ENCODE data around the gene PROB1.
"Not testable (repeated sequence)": the region's sequence is repeated elsewhere in the genome, so short reads cannot be mapped to it uniquely, and the experiment has no call there.

The PROB1 gene

DNA sequence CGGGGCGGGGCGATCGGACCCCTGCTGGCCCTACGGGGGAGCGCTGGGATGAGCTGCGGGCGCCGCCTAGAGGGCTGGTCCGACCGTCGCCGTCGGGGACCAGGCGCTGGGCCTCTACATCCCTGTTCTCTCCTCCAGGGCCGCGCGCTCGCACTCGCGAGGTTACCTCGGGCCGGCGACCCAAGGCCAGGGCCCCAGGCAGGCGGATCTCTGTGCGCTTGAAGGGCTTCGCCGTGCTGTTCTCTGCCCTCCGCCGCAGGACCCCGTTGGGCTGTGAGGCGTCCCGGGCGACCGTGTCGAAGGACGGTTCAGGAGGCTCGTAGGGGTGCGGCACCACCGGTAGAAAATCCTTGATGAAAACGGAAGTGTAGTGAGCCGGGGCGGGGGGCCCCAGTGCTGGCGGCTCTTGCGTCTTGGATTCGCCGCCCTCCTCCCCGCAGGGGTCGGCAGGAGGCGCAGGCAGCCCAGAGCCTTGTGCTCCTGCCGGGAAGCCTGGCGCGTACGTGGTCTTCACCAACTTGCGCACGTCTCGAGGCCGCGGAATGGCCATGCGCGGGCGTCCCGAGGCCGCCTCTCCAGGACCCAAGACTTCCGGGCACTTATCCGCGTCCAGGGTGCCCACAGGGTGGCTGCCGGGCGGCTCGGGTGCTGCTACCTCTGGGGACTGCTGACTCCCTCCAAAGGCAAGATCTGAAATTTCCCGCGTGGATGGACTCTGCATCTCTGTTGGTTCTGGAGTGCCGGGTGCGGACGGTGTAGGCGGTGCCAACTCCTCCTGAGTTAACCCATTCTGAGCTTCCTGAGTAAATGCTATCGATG, 2.0 kb downstream of the PROB1 start:
- DNase-seq (ENCODE audit: low spot score), result peak; percentile 48

GRCh38 chr5:139392324-139392677, 2.6 kb downstream of the PROB1 start:
- no peak for DNase-seq (ENCODE audit: low spot score)

GRCh38 chr5:139391570-139392323, 3.2 kb downstream of the PROB1 start:
- no peak for DNase-seq (ENCODE audit: low spot score)

GRCh38 chr5:139390639-139391569, 4.0 kb downstream of the PROB1 start:
- no peak for DNase-seq (ENCODE audit: low spot score)

- no peak for DNase-seq (ENCODE audit: low spot score)
Measured at GRCh38 chr5:139389701-139390638, 4.9 kb downstream of the PROB1 start, which contains the start of gene MZB1. Gene MZB1 (minus strand): TSS chr5:139389913. CDS start chr5:139389856, 57 bp downstream.

DNA sequence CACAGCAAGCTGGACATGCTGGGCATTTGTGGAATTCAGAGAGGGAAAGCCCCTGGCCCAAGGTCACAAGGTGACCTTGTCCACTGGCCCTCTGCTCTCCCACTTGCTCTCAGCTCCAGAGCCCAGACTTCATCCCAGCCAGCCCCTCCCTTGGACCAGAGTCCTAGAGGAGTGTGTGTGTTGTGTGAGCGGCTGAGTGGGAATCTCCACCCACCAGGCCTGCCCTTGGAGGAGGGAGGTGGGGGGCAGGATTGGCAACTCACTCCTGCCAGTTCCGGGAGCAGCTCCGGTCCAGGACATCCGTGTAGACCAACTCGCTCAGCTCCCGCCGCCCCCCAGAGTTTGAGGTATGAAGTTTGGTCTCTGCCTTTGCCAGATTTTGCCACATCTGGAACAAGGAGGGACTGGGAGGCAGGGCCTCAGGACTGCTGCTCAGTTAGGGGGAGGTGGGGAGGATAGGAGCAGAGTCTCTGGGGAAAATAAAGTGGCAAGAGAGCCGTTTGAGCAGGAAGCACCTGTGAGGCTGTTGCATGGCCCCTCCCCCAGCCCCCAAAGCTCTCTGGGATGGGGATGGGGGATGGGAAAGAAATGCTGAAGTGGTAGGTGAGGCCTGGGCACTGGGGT, 6.6 kb downstream of the PROB1 start:
- DNase-seq (ENCODE audit: low spot score), result peak; percentile 58

- no peak for DNase-seq (ENCODE audit: low spot score)
Measured at GRCh38 chr5:139387611-139388197, 7.2 kb downstream of the PROB1 start.

- DNase-seq (ENCODE audit: low spot score), result not testable (repeated sequence)
Measured at GRCh38 chr5:139386956-139387355, 7.9 kb downstream of the PROB1 start.

GRCh38 chr5:139386050-139386438, 8.9 kb downstream of the PROB1 start:
- no peak for DNase-seq (ENCODE audit: low spot score)

DNA sequence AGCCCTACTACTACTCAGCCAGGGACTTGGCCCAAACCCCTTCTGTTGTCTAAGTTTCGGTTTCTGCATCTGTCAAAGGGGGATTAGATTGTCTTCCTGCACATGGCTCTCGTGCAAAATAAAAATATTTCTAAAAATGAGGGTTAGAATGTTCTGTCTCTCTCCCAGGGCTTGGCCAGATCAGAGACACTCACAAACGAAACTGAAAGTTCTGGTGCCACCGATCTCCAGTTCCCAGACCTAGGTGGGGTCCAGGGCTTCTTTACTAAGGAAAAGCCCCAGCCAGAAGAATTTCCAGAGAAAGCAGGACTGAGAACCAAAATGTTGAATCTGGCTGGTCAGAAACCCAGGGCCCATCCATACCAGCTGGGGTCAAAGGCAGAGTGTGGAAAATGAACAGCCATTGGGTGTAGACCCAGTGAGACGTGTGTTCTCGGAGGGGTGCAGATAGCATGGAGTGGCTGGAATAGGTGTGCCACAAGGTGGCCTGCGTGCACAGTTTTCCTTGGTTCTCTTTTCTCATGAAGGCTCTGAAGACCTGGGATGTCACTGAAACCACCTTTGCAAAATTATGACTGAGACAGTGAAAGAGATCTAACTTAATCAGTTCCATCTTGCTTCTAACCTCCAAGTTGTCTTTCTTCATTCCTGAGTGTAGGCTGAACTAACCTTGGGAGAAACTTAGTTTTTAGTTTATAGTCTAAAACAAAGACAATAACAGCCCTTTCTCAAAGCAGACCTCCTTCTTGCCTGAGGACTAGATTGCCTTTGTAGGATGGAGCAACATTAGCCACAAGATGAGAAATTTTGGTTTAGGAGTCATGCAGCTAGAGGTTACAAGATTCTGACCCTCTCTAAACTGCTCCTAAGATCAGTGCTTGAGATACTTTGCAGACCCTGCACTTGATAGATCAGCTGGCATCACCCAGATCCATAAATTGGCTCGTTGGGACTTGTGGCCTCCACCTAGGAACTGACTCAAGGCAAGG, 9.5 kb downstream of the PROB1 start:
- peak; percentile 61 for DNase-seq (ENCODE audit: low spot score)

GRCh38 chr5:139384591-139385051, 10.3 kb downstream of the PROB1 start:
- DNase-seq (ENCODE audit: low spot score), result no peak

DNA sequence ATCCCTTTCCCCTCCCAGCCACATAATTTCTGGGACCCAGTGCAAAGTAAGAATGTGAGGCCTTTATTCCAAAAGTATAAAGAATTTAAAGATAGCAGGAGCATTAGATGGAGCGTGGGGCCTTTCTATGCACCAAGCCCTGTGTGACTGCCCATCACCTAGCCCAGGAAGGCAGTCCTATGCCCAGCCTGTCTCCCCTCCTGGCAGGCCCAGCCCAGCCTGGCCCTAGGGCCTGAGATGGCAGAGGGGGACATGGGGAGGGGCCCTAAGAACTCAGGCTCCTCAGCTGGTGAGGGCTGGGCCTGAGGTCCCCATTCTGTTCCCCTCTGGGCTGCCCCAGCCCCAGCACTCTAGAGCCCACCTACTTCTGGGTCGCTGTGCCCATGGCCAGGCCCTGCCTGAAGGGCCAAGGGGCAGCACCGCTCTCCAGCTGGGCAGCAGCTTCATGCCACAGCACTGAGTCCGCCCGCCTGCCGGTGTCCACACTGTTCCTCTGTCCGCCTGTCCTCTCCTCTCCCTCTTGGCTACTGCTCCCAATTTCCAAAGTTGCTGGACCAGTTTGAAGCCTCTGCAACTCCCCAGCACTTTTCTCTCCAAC, 10.8 kb downstream of the PROB1 start:
- DNase-seq (ENCODE audit: low spot score), result no peak

DNA sequence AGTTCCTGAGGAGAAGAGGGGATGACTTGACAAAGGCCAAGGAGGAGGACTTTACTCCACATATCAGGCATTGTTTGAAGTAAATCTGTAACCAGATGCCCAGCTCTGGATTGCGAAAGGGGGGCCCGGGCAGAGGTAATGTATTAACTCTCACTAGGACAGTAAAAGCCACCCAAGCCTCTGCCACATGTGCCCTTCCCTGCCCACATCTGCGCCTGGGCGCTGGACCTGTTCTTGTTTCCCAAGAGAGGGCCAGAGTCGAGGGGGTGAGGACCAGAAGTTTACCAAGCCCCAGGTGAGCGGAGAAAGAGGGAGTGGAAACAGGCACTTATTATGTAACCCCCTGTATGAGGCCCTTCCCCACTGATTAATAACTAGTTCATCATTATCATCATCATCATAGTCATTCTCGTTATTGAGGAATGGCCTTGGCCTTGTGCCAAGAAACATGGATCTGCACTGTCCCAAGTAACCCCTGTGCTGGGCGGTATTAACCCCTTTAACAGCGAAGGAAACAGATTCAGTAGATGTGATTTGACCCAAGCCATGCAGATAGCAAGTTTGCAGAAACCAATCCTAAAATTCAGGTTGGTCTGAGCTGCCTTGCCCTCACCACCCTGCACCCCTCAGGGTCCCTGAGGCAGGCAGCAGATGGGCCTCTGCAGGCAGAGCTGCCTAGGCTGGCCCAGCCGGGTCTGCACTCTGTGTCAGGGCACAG, 11.5 kb downstream of the PROB1 start, which contains the start of gene SLC23A1:
SLC23A1 (minus strand) TSS at position 23 of the 718 bp plus-strand sequence. CDS start 44 bp downstream, outside the sequence.
- DNase-seq (ENCODE audit: low spot score), result no peak

DNA sequence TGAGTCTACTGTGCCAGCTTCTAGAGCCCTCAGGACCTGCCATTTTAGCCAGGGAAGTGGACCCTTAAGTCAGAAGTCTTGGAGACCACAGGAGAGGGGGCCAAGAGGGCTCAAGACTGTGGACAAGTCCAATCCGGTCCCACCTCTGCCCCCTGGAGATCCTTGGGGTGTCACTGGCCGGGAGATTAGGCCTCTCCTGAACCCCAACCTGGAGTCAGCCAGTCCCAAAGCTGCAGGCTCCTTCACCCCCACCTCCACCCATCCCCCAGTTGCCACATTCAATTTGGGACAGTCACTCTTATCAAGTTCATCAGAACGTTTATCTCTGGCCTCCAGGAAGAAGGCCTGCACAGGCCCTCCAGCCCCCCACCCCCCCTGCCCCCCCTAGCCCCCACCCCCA, 12.1 kb downstream of the PROB1 start:
- DNase-seq (ENCODE audit: low spot score), result no peak

- DNase-seq (ENCODE audit: low spot score), result no peak
Measured at GRCh38 chr5:139381837-139382761, 12.8 kb downstream of the PROB1 start.

Measured in AG08395 (cell line).